Transverse colon (tissue), 4 donors: ENCODE results near the gene CLK1. TPM values are rescaled to one million over a fixed set of nuclear protein-coding genes. Genes with fewer than 3 reads are reported as not detected.

Experiments used
- DNase-seq: peaks from one replicate; pipeline ENCODE4 v3.0.0-alpha.2; 2019
- H3K27ac ChIP-seq, 4 donors: fragments of 200-600 bp; sonication (generic); 2 replicates each; pipeline ENCODE4 v1.5.1; 2016 to 2018; ENCODE audit warnings: inconsistent platforms in 4 of 4
- H3K27me3 ChIP-seq: fragments of 200-600 bp; sonication (generic); 2 replicates; pipeline ENCODE4 v1.5.1; 2017; ENCODE audit warnings: inconsistent platforms
- H3K36me3 ChIP-seq, 4 donors: fragments of 200-600 bp; sonication (generic); 2 replicates each; pipeline ENCODE4 v1.5.1; 2017 to 2019; ENCODE audit warnings: inconsistent platforms in 4 of 4
- H3K4me1 ChIP-seq, 4 donors: fragments of 200-600 bp; sonication (generic); 2 replicates each; pipeline ENCODE4 v1.5.1; 2017 to 2020; ENCODE audit warnings: inconsistent platforms in 4 of 4
- H3K4me3 ChIP-seq, 4 donors: fragments of 200-600 bp; sonication (generic); 1 replicate in 1 of 4; 2 replicates in 3 of 4; pipeline versions ENCODE4 v1.5.1 to v1.6.1; 2017 to 2019; ENCODE audit warnings: inconsistent platforms in 4 of 4
- H3K9me3 ChIP-seq, 2 donors: fragments of 200-600 bp; sonication (generic); 2 replicates each; pipeline ENCODE4 v1.5.1; 2017 to 2019; ENCODE audit warnings: inconsistent platforms in 2 of 2
- CTCF ChIP-seq, 5 experiments: fragments of 200-600 bp in 3 of 5; fragments of 450-650 bp in 2 of 5; sonication (generic) in 3 of 5; IDR thresholded peaks; 1 replicate in 2 of 5; 2 replicates in 3 of 5; pipeline ENCODE4 v1.5.1; 2016 to 2017; ENCODE audit warnings: antibody characterized with exemption in 5 of 5, inconsistent platforms in 3 of 5, mild to moderate bottlenecking in 2 of 5, moderate library complexity in 1 of 5
- EP300 ChIP-seq: sonication (generic); formaldehyde crosslinking; IDR thresholded peaks from one replicate; pipeline ENCODE4 v1.6.1; 2017; ENCODE audit warnings: antibody characterized with exemption, low read depth
- POLR2A ChIP-seq: fragments of 450-650 bp; IDR thresholded peaks from one replicate; pipeline ENCODE4 v1.6.1; 2016; ENCODE audit warnings: antibody characterized with exemption, mild to moderate bottlenecking, moderate library complexity
- POLR2AphosphoS5 ChIP-seq, 3 donors: sonication (generic); formaldehyde crosslinking; IDR thresholded peaks; one replicate each; pipeline ENCODE4 v1.6.1; 2016; ENCODE audit warnings: antibody characterized with exemption in 3 of 3
- WGBS, 2 donors: methylation state at CpG; one replicate each; pipeline ENCODE4 v1.1.5; 2018; ENCODE audit warnings: low coverage in 1 of 2; 5-methylcytosine and 5-hydroxymethylcytosine counted together
- in situ Hi-C, 4 donors: fragments of 200-750 bp; cut with MboI; loops; one replicate each; pipeline versions ENCODE4 v1.15.0 to v1.15.1; 2017; ENCODE audit warnings: low sequenced_read_pairs in 3 of 4, low pct_ligation_motif_present in 1 of 4, low pct_unique_long_range_greater_than_20kb in 1 of 4
- intact Hi-C: fragments of 100-400 bp; cut with DNase I; formaldehyde crosslinking; loops from one replicate; pipeline ENCODE4 v1.15.1; 2023; ENCODE audit warnings: low total_unique reads
- total RNA-seq, 4 donors: library from RNA; depleted of rRNA; stranded (reverse); fragments of >200 nt; gene quantifications; one replicate each; pipeline ENCODE4 v1.1.0, GENCODE V29; 2016

CLK1 gene
- total RNA-seq, 4 donors from 2014 or later: 115 to 231 (median 127) TPM

GRCh38 chr2:200847939-200848338 is 16.5 kb downstream of the CLK1 start:
- intact Hi-C loops: no loop called here
- no peak for TF ChIP-seq POLR2AphosphoS5 (IDR thresholded peaks at IDR 0.05)
- TF ChIP-seq EP300: no peak
- H3K4me1 ChIP-seq: peaks cover 0 to 6% (median 0%) of the 10 kb centered on the region in 4 donors

GRCh38 chr2:200847269-200847668 is 17.2 kb downstream of the CLK1 start:
- Histone ChIP-seq H3K9me3 (no peaks in the 10 kb centered on the region), H3K27ac (peak overlapping the region in 2 of 4 donors; percentile 23 to 40), H3K4me1 (peaks cover 0 to 6% (median 0%) of the 10 kb centered on the region in 4 donors), H3K36me3 (peaks cover 0 to 19% (median 8%) of the 10 kb centered on the region in 4 donors), H3K4me3 (no peak overlapping the region), H3K27me3 (no peaks in the 10 kb centered on the region)
- no peak for TF ChIP-seq POLR2AphosphoS5 (IDR thresholded peaks at IDR 0.05)
- no peak for TF ChIP-seq POLR2A
- TF ChIP-seq EP300: no peak
- TF ChIP-seq CTCF (IDR thresholded peaks at IDR 0.05): no peak
- in situ Hi-C loops (no loop called here), intact Hi-C loops (no loop called here)
- no peak for DNase-seq

More at GRCh38 chr2:200847939-200848338, 16.5 kb downstream of the CLK1 start:
- WGBS, 2 donors: 51 to 53% methylated on average over 1 to 4 of the region's 4 CpGs
- Histone ChIP-seq H3K27me3 (no peaks in the 10 kb centered on the region), H3K9me3 (no peaks in the 10 kb centered on the region), H3K27ac (peak overlapping the region in 3 of 4 donors; percentile 19 to 40 (median 23)), H3K36me3 (peaks cover 0 to 25% (median 11%) of the 10 kb centered on the region in 4 donors), H3K4me3 (no peak overlapping the region)
- in situ Hi-C loops: no loop called here
- DNase-seq: no peak

- Histone ChIP-seq H3K27me3 (no peaks in the 10 kb centered on the region), H3K9me3 (no peaks in the 10 kb centered on the region), H3K27ac (no peak overlapping the region), H3K4me3 (no peak overlapping the region), H3K36me3 (peaks cover 0 to 4% (median 1%) of the 10 kb centered on the region in 4 donors), H3K4me1 (peaks cover 0 to 6% (median 0%) of the 10 kb centered on the region in 4 donors)
- TF ChIP-seq POLR2AphosphoS5 (IDR thresholded peaks at IDR 0.05): no peak
- TF ChIP-seq EP300: no peak
- TF ChIP-seq POLR2A: no peak
- TF ChIP-seq CTCF (IDR thresholded peaks at IDR 0.05): no peak
- 84 to 93% methylated on average over 5 to 10 of the region's 10 CpGs for WGBS, 2 donors
- DNase-seq: no peak
- in situ Hi-C loops: no loop called here
- intact Hi-C loops: no loop called here
These were observed 18.7 kb downstream of the CLK1 start for GRCh38 chr2:200845669-200846325.

GRCh38 chr2:200845194-200845593 is 19.3 kb downstream of the CLK1 start:
- Histone ChIP-seq H3K27me3 (no peaks in the 10 kb centered on the region), H3K4me1 (peaks cover 0 to 6% (median 0%) of the 10 kb centered on the region in 4 donors), H3K36me3 (no peaks in the 10 kb centered on the region), H3K9me3 (no peaks in the 10 kb centered on the region), H3K4me3 (no peak overlapping the region), H3K27ac (no peak overlapping the region)
- intact Hi-C loops: no loop called here
- TF ChIP-seq POLR2AphosphoS5 (IDR thresholded peaks at IDR 0.05) (no peak), EP300 (no peak)
- no peak for DNase-seq
- in situ Hi-C loops: no loop called here
- WGBS, 2 donors: 88% methylated on average over 5 of the region's 5 CpGs; no CpG with 5 or more reads in 1 of the 2 donors

GRCh38 chr2:200843993-200844948 is 20.2 kb downstream of the CLK1 start:
- no peak for TF ChIP-seq POLR2A
- TF ChIP-seq CTCF (IDR thresholded peaks at IDR 0.05): no peak
- no peak for TF ChIP-seq POLR2AphosphoS5 (IDR thresholded peaks at IDR 0.05)
- TF ChIP-seq EP300: no peak
- intact Hi-C loops: no loop called here
- Histone ChIP-seq H3K36me3 (no peaks in the 10 kb centered on the region), H3K27me3 (no peaks in the 10 kb centered on the region), H3K27ac (no peak overlapping the region), H3K9me3 (no peaks in the 10 kb centered on the region), H3K4me1 (peaks cover 0 to 6% (median 0%) of the 10 kb centered on the region in 4 donors), H3K4me3 (no peak overlapping the region)
- in situ Hi-C loops: no loop called here
- DNase-seq: no peak
- 90 to 94% methylated on average over 3 to 24 of the region's 24 CpGs for WGBS, 2 donors
